HG03139 (cell line): Measurements from ENCODE around the gene MANSC1.
"Not testable (repeated sequence)": the region's sequence is repeated elsewhere in the genome, so short reads cannot be mapped to it uniquely, and the experiment has no call there.

Source experiments
- ATAC-seq: cut with Tn5 transposase; IDR thresholded peaks from one replicate; pipeline ENCODE4 v1.9.1; 2021; ENCODE audit not compliant: unreplicated experiment

MANSC1 gene

GRCh38 chr12:12327802-12328201, 22.2 kb downstream of the MANSC1 start:
- no peak for ATAC-seq

- no peak for ATAC-seq
These were observed 23.8 kb downstream of the MANSC1 start for GRCh38 chr12:12326262-12326661.

- no peak for ATAC-seq
These were observed 26.5 kb downstream of the MANSC1 start for GRCh38 chr12:12323591-12323990.

GRCh38 chr12:12323118-12323517, 26.9 kb downstream of the MANSC1 start:
- no peak for ATAC-seq

- no peak for ATAC-seq
These were observed 30.4 kb downstream of the MANSC1 start for GRCh38 chr12:12319451-12320183.

- ATAC-seq, result no peak
These were observed 34.2 kb downstream of the MANSC1 start for GRCh38 chr12:12315838-12316237.

- not testable (repeated sequence) for ATAC-seq
These were observed 39.3 kb downstream of the MANSC1 start for GRCh38 chr12:12310695-12311094.

- ATAC-seq, result no peak
These were observed 44.3 kb downstream of the MANSC1 start for GRCh38 chr12:12305568-12306300.

- ATAC-seq, result no peak
These were observed 47.1 kb downstream of the MANSC1 start for GRCh38 chr12:12302976-12303375.

GRCh38 chr12:12301122-12301521, 48.9 kb downstream of the MANSC1 start:
- ATAC-seq, result no peak

GRCh38 chr12:12297201-12297830, 52.7 kb downstream of the MANSC1 start:
- ATAC-seq, result no peak

GRCh38 chr12:12294215-12295005, 55.6 kb downstream of the MANSC1 start:
- ATAC-seq, result no peak

GRCh38 chr12:12290206-12290605, 59.8 kb downstream of the MANSC1 start:
- ATAC-seq, result no peak

GRCh38 chr12:12286441-12286840, 63.6 kb downstream of the MANSC1 start:
- ATAC-seq, result no peak

GRCh38 chr12:12282761-12283425, 67.1 kb downstream of the MANSC1 start:
- ATAC-seq, result no peak

GRCh38 chr12:12282202-12282601, 67.8 kb downstream of the MANSC1 start:
- ATAC-seq, result no peak

GRCh38 chr12:12281134-12281533, 68.9 kb downstream of the MANSC1 start:
- no peak for ATAC-seq

GRCh38 chr12:12278899-12279298, 71.1 kb downstream of the MANSC1 start:
- no peak for ATAC-seq
